Activated T-helper 1 cell treated with anti-CD3 and anti-CD28 coated beads, Interleukin-12 subunit alpha, Interleukin-12 subunit beta, Interleukin-2, Interleukin-4 antibody, amounts not matched to agents 30 ng/mL and 10 ng/mL and 1 ng/mL, durations not matched to agents 14 hours and 24 hours and 36 hours (primary cell): ENCODE data around the gene FAM227B. TPM values are rescaled to one million over a fixed set of nuclear protein-coding genes. Genes with fewer than 3 reads are reported as not detected.
"Not testable (repeated sequence)": the region's sequence is repeated elsewhere in the genome, so short reads cannot be mapped to it uniquely, and the experiment has no call there.

Source experiments
- DNase-seq: peaks from one replicate; pipeline ENCODE4 v3.0.0; 2021; ENCODE audit warnings: low spot score
- H3K27ac Mint-ChIP-seq: one replicate; pipeline ENCODE4 v1.8.0; 2021; ENCODE audit warnings: mild to moderate bottlenecking, mixed read lengths
- H3K27me3 Mint-ChIP-seq: one replicate; pipeline ENCODE4 v1.8.0; 2022; ENCODE audit warnings: mild to moderate bottlenecking, moderate library complexity, mixed read lengths; ENCODE audit not compliant: insufficient read depth
- H3K36me3 Mint-ChIP-seq: one replicate; pipeline ENCODE4 v1.8.0; 2021; ENCODE audit warnings: low read depth, mixed read lengths
- H3K4me1 Mint-ChIP-seq: one replicate; pipeline ENCODE4 v1.8.0; 2021; ENCODE audit warnings: low read depth, mixed read lengths
- H3K4me3 Mint-ChIP-seq: one replicate; pipeline ENCODE4 v1.8.0; 2021; ENCODE audit warnings: mild to moderate bottlenecking, moderate library complexity, mixed read lengths
- H3K9me3 Mint-ChIP-seq: one replicate; pipeline ENCODE4 v1.8.0; 2021; ENCODE audit warnings: mixed read lengths
- intact Hi-C: fragments of 100-400 bp; cut with micrococcal nuclease; formaldehyde crosslinking; loops from one replicate; pipeline ENCODE4 v1.15.1; 2024
- total RNA-seq: library from RNA; stranded (reverse); gene quantifications from 2 replicates; pipeline ENCODE4 v1.2.3, GENCODE V29; 2022

FAM227B gene
- total RNA-seq, 1 donor from 2014 or later, result 2.3 TPM

GRCh38 chr15:49604625-49605409 is 15.8 kb downstream of the FAM227B start:
- intact Hi-C loops, result no loop called here
- no peak for DNase-seq
- H3K4me3 Mint-ChIP-seq, result no peak overlapping the region
- no peaks in the 10 kb centered on the region for H3K4me1 Mint-ChIP-seq
- no peaks in the 10 kb centered on the region for H3K27me3 Mint-ChIP-seq
- H3K9me3 Mint-ChIP-seq, result peaks cover 21% of the 10 kb centered on the region
- H3K27ac Mint-ChIP-seq, result no peak overlapping the region
- H3K36me3 Mint-ChIP-seq, result no peaks in the 10 kb centered on the region

GRCh38 chr15:49592829-49593316 is 27.7 kb downstream of the FAM227B start:
- intact Hi-C loops, H3K27me3 Mint-ChIP-seq: not testable (repeated sequence)

GRCh38 chr15:49589030-49589429 is 31.6 kb downstream of the FAM227B start:
- no peak for DNase-seq
- H3K4me1 Mint-ChIP-seq, result peaks cover 5% of the 10 kb centered on the region
- no peak overlapping the region for H3K4me3 Mint-ChIP-seq
- H3K36me3 Mint-ChIP-seq, result peaks cover 1% of the 10 kb centered on the region
- no peak overlapping the region for H3K27ac Mint-ChIP-seq
- intact Hi-C loops, result no loop called here
- H3K9me3 Mint-ChIP-seq, result peaks cover 7% of the 10 kb centered on the region
- no peaks in the 10 kb centered on the region for H3K27me3 Mint-ChIP-seq

More at GRCh38 chr15:49592829-49593316, 27.7 kb downstream of the FAM227B start:
- H3K9me3 Mint-ChIP-seq, H3K4me1 Mint-ChIP-seq, DNase-seq, H3K27ac Mint-ChIP-seq, H3K4me3 Mint-ChIP-seq, H3K36me3 Mint-ChIP-seq: not testable (repeated sequence)

- intact Hi-C loops, result no loop called here
- H3K27me3 Mint-ChIP-seq, result no peaks in the 10 kb centered on the region
- peaks cover 8% of the 10 kb centered on the region for H3K9me3 Mint-ChIP-seq
- H3K27ac Mint-ChIP-seq, result no peak overlapping the region
- no peaks in the 10 kb centered on the region for H3K4me1 Mint-ChIP-seq
- H3K4me3 Mint-ChIP-seq, result no peak overlapping the region
- no peaks in the 10 kb centered on the region for H3K36me3 Mint-ChIP-seq
- no peak for DNase-seq
These were observed 47.2 kb downstream of the FAM227B start for GRCh38 chr15:49573421-49573820.

GRCh38 chr15:49570672-49571071 is 49.9 kb downstream of the FAM227B start:
- intact Hi-C loops, result no loop called here
- Mint-ChIP-seq H3K9me3 (peaks cover 8% of the 10 kb centered on the region), H3K27ac (no peak overlapping the region), H3K4me3 (no peak overlapping the region), H3K27me3 (no peaks in the 10 kb centered on the region), H3K36me3 (no peaks in the 10 kb centered on the region), H3K4me1 (no peaks in the 10 kb centered on the region)
- no peak for DNase-seq

GRCh38 chr15:49570174-49570573 is 50.4 kb downstream of the FAM227B start:
- H3K4me1 Mint-ChIP-seq, result no peaks in the 10 kb centered on the region
- H3K4me3 Mint-ChIP-seq, result no peak overlapping the region
- intact Hi-C loops, result no loop called here
- H3K9me3 Mint-ChIP-seq, result peaks cover 8% of the 10 kb centered on the region
- DNase-seq, result no peak
- no peaks in the 10 kb centered on the region for H3K36me3 Mint-ChIP-seq
- no peak overlapping the region for H3K27ac Mint-ChIP-seq
- H3K27me3 Mint-ChIP-seq, result no peaks in the 10 kb centered on the region

GRCh38 chr15:49560045-49560444 is 60.6 kb downstream of the FAM227B start:
- H3K27me3 Mint-ChIP-seq, result no peaks in the 10 kb centered on the region
- H3K4me1 Mint-ChIP-seq, result no peaks in the 10 kb centered on the region
- intact Hi-C loops, result no loop called here
- peaks cover 58% of the 10 kb centered on the region for H3K9me3 Mint-ChIP-seq
- H3K36me3 Mint-ChIP-seq, result no peaks in the 10 kb centered on the region
- H3K4me3 Mint-ChIP-seq, result no peak overlapping the region
- DNase-seq, result no peak
- no peak overlapping the region for H3K27ac Mint-ChIP-seq

- peaks cover 64% of the 10 kb centered on the region for H3K9me3 Mint-ChIP-seq
- DNase-seq, result no peak
- no peak overlapping the region for H3K4me3 Mint-ChIP-seq
- intact Hi-C loops, result no loop called here
- H3K4me1 Mint-ChIP-seq, result no peaks in the 10 kb centered on the region
- H3K27ac Mint-ChIP-seq, result no peak overlapping the region
- no peaks in the 10 kb centered on the region for H3K27me3 Mint-ChIP-seq
- H3K36me3 Mint-ChIP-seq, result no peaks in the 10 kb centered on the region
These were observed 61.7 kb downstream of the FAM227B start for GRCh38 chr15:49558929-49559328.

GRCh38 chr15:49556437-49556836 is 64.2 kb downstream of the FAM227B start:
- no peaks in the 10 kb centered on the region for H3K27me3 Mint-ChIP-seq
- H3K9me3 Mint-ChIP-seq, result peaks cover 50% of the 10 kb centered on the region
- no peaks in the 10 kb centered on the region for H3K4me1 Mint-ChIP-seq
- H3K36me3 Mint-ChIP-seq, result no peaks in the 10 kb centered on the region
- H3K4me3 Mint-ChIP-seq, result no peak overlapping the region
- no peak for DNase-seq
- intact Hi-C loops, result no loop called here
- H3K27ac Mint-ChIP-seq, result no peak overlapping the region

- H3K27me3 Mint-ChIP-seq, H3K36me3 Mint-ChIP-seq, H3K4me1 Mint-ChIP-seq, intact Hi-C loops, H3K4me3 Mint-ChIP-seq, H3K27ac Mint-ChIP-seq, DNase-seq: not testable (repeated sequence)
- H3K9me3 Mint-ChIP-seq, result peaks cover 19% of the 10 kb centered on the region
These were observed 70.3 kb downstream of the FAM227B start for GRCh38 chr15:49550342-49550741.

GRCh38 chr15:49538520-49538919 is 82.1 kb downstream of the FAM227B start:
- H3K27ac Mint-ChIP-seq, result no peak overlapping the region

GRCh38 chr15:49530092-49530491 is 90.5 kb downstream of the FAM227B start:
- Mint-ChIP-seq H3K27me3 (peaks cover 3% of the 10 kb centered on the region), H3K9me3 (peaks cover 15% of the 10 kb centered on the region), H3K27ac (no peak overlapping the region), H3K4me3 (no peak overlapping the region), H3K36me3 (no peaks in the 10 kb centered on the region), H3K4me1 (no peaks in the 10 kb centered on the region)
- intact Hi-C loops, result no loop called here
- no peak for DNase-seq

More at GRCh38 chr15:49538520-49538919, 82.1 kb downstream of the FAM227B start:
- no peaks in the 10 kb centered on the region for H3K36me3 Mint-ChIP-seq
- intact Hi-C loops, result no loop called here
- H3K27me3 Mint-ChIP-seq, result no peaks in the 10 kb centered on the region
- H3K9me3 Mint-ChIP-seq, result peaks cover 22% of the 10 kb centered on the region
- DNase-seq, result no peak
- no peaks in the 10 kb centered on the region for H3K4me1 Mint-ChIP-seq
- H3K4me3 Mint-ChIP-seq, result no peak overlapping the region

GRCh38 chr15:49528289-49528688 is 92.3 kb downstream of the FAM227B start:
- Mint-ChIP-seq H3K27me3 (peaks cover 3% of the 10 kb centered on the region), H3K27ac (no peak overlapping the region), H3K4me3 (no peak overlapping the region), H3K9me3 (peaks cover 9% of the 10 kb centered on the region), H3K4me1 (no peaks in the 10 kb centered on the region), H3K36me3 (no peaks in the 10 kb centered on the region)
- intact Hi-C loops, result no loop called here
- no peak for DNase-seq
